ENCODE data around the gene BANP.

Gene BANP

DNA sequence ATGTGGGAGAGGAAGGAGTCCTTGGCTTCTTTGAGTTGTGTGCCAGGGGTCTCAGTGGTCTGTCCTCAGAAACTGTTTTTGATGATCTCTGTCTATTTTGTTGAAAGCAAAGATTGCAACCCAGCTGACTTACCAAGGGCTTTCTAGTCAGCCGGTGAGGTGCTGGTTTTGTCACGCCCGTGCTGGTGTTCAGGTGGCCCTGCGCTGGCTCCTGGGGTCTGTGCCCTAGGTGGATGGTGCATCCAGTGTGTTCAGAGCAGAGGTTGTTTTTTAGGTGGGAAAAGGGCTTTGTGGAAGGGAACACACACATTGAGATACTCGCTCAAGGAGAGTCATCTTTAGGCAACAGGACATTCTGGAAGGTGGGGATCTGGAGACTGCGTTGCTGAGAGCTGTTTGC lies 51.0 kb downstream of the BANP start:
- H3K4me1 Mint-ChIP-seq (ENCODE audit: low read depth) = no peaks in the 10 kb centered on the region
- H3K9me3 Mint-ChIP-seq = no peaks in the 10 kb centered on the region
- H3K27ac Mint-ChIP-seq = no peak overlapping the region
- no peaks in the 10 kb centered on the region for H3K27me3 Mint-ChIP-seq (ENCODE audit: low read depth)
- H3K36me3 Mint-ChIP-seq (ENCODE audit: low read depth) = peaks cover 13% of the 10 kb centered on the region
- no peak overlapping the region for H3K4me3 Mint-ChIP-seq

DNA sequence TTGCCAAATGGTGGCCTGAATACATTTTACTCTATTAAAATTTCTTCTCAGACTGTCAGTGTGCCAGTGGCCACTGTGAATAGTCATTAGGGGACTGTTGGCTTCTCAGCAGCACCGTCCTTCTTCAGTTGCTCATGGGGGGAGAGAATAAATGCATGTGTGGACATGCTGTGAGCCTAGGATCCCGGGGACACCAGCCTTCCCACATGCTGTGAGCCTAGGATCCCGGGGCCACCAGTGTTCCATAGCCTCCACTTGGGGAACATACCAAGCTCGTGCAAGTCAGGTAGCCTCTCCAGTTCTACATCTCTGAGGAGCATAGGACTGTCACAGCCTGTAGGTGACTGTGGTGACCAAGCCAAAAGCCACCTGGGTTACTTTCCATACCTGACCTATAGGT lies 51.5 kb downstream of the BANP start:
- H3K27me3 Mint-ChIP-seq (ENCODE audit: low read depth) = no peaks in the 10 kb centered on the region
- no peak overlapping the region for H3K27ac Mint-ChIP-seq
- H3K36me3 Mint-ChIP-seq (ENCODE audit: low read depth) = peaks cover 10% of the 10 kb centered on the region
- H3K4me1 Mint-ChIP-seq (ENCODE audit: low read depth) = no peaks in the 10 kb centered on the region
- no peak overlapping the region for H3K4me3 Mint-ChIP-seq
- H3K9me3 Mint-ChIP-seq = no peaks in the 10 kb centered on the region

DNA sequence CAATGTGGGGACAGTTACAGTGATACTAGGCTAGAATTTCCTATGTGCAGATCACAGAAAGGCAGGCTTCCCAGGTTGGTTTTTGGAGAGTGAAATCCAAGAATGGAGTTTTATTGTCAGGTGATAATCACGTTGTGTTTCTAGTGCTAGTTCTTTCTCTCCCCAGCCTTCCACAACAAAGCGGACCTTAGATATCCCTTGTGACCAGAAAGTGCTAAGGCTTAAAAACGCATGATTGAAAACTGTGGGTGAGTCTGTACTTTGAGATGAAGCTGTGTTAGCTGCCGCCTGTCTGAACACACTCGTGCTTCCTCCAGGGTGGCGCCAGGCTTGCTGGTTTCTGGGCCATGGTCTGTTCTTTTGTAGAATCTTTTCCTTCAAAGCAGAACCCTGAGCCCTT lies 52.1 kb downstream of the BANP start:
- H3K27ac Mint-ChIP-seq = no peak overlapping the region

DNA sequence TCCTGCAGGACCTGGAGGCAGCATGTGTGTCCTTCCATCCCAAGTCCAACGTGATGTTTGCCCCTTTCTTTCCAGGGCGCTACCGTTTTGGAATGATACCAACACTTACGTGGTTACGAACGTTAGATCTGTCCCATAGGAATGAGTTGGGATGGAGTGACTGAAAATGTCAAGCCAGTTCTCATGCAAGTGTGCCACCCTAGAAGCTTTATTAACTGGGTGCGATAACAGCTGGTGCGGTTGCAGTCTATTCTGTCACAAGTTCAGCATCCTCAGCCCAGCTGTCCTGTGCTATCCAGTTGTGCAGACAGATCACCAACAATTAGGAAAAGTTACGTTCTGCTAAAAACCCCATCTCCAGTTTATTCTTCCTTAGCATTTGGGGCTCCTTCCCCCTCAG lies 52.5 kb downstream of the BANP start:
- H3K27ac Mint-ChIP-seq = no peak overlapping the region
- peaks cover 13% of the 10 kb centered on the region for H3K36me3 Mint-ChIP-seq (ENCODE audit: low read depth)

More for the DNA sequence above, 52.1 kb downstream of the BANP start:
- H3K9me3 Mint-ChIP-seq = no peaks in the 10 kb centered on the region
- H3K4me1 Mint-ChIP-seq (ENCODE audit: low read depth) = no peaks in the 10 kb centered on the region
- H3K36me3 Mint-ChIP-seq (ENCODE audit: low read depth) = peaks cover 12% of the 10 kb centered on the region
- no peaks in the 10 kb centered on the region for H3K27me3 Mint-ChIP-seq (ENCODE audit: low read depth)
- no peak overlapping the region for H3K4me3 Mint-ChIP-seq

DNA sequence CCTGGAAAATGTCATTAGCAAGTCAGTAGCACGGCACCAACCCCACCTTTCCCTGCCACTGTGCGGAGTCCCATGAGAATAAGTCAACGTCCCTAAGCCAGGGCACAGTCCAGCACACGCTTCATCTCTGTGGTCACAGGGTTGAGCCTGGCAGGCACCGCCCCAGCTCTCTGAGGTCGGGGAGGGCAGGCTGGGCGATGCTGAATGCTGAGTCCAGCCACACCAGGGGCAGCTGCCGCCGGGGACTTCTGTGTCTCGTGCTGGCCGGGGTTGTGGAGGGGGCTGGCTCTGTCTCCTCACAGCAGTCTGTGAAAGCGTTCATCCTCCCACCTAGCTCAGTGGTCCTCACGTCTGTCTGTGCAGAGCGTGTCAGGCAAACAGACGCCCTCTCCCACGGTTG lies 53.2 kb downstream of the BANP start:
- H3K27ac Mint-ChIP-seq = no peak overlapping the region
- H3K4me3 Mint-ChIP-seq = no peak overlapping the region
- no peaks in the 10 kb centered on the region for H3K4me1 Mint-ChIP-seq (ENCODE audit: low read depth)
- H3K9me3 Mint-ChIP-seq = no peaks in the 10 kb centered on the region
- peaks cover 16% of the 10 kb centered on the region for H3K36me3 Mint-ChIP-seq (ENCODE audit: low read depth)
- no peaks in the 10 kb centered on the region for H3K27me3 Mint-ChIP-seq (ENCODE audit: low read depth)

More for the DNA sequence above, 52.5 kb downstream of the BANP start:
- Mint-ChIP-seq H3K9me3 (no peaks in the 10 kb centered on the region), H3K4me3 (no peak overlapping the region), H3K4me1 (ENCODE audit: low read depth) (no peaks in the 10 kb centered on the region), H3K27me3 (ENCODE audit: low read depth) (no peaks in the 10 kb centered on the region)

DNA sequence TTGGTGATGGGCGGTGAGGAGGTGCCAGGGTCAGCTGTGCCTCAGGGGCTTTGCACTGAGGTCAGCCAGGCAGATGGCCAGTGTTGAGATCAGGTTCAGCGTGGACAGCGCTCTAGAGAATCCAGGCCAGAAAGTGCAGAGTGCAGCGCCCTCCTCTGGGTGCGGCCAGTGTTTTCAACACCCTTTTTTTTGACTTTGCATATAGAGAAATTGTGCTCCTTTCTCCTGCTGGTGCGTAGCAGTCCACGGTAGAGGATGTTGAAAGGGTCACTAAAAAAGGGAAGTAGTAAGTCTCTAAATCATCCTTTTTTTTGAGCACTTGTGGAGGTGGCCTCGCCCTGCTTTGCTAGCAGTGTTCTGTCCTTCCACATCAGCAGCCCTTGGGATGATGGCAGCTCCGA lies 53.9 kb downstream of the BANP start:
- H3K27ac Mint-ChIP-seq = no peak overlapping the region
- no peak overlapping the region for H3K4me3 Mint-ChIP-seq
- no peaks in the 10 kb centered on the region for H3K4me1 Mint-ChIP-seq (ENCODE audit: low read depth)
- H3K9me3 Mint-ChIP-seq = no peaks in the 10 kb centered on the region
- H3K27me3 Mint-ChIP-seq (ENCODE audit: low read depth) = no peaks in the 10 kb centered on the region
- peaks cover 18% of the 10 kb centered on the region for H3K36me3 Mint-ChIP-seq (ENCODE audit: low read depth)

DNA sequence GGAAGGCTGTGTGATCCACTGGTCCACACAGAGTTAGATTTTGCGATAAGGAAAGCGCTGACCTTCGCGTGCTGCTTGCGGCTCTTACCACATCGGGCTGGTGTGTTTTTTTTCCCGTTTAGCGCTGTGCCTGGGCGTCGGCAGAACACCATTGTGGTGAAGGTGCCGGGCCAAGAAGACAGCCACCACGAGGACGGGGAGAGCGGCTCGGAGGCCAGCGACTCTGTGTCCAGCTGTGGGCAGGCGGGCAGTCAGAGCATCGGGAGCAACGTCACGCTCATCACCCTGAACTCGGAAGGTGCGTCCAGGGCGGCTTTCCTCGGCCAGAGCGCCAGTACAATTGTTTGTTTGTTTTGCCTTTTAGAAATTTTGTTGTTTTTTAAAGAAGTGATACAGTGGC lies 54.7 kb downstream of the BANP start:
- no peaks in the 10 kb centered on the region for H3K4me1 Mint-ChIP-seq (ENCODE audit: low read depth)
- peaks cover 18% of the 10 kb centered on the region for H3K36me3 Mint-ChIP-seq (ENCODE audit: low read depth)
- no peak overlapping the region for H3K27ac Mint-ChIP-seq
- no peaks in the 10 kb centered on the region for H3K27me3 Mint-ChIP-seq (ENCODE audit: low read depth)
- no peak overlapping the region for H3K4me3 Mint-ChIP-seq
- no peaks in the 10 kb centered on the region for H3K9me3 Mint-ChIP-seq

DNA sequence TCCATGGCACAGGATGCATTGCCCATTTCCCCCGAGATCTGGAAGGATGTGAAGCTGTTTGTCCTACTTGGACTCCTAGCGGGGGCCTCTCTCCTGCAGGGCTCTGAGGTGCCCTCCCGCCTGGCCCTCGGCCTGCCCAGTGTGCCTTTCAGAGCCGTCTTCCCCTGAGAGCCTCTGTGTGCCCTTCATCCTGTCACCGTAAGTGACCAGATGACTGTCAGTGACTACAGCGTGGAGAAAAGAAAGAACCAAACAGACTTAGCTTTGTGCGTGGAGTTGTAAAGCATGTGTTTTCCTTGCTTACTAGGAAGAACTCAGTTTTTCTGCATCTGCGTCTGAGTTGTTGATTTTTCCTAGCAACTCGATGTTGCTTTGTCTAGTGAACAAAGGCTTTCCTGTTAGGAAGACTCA lies 56.1 kb downstream of the BANP start:
- no peaks in the 10 kb centered on the region for H3K27me3 Mint-ChIP-seq (ENCODE audit: low read depth)
- H3K36me3 Mint-ChIP-seq (ENCODE audit: low read depth) = peaks cover 15% of the 10 kb centered on the region
- H3K9me3 Mint-ChIP-seq = no peaks in the 10 kb centered on the region
- no peak overlapping the region for H3K27ac Mint-ChIP-seq
- no peaks in the 10 kb centered on the region for H3K4me1 Mint-ChIP-seq (ENCODE audit: low read depth)
- no peak overlapping the region for H3K4me3 Mint-ChIP-seq

DNA sequence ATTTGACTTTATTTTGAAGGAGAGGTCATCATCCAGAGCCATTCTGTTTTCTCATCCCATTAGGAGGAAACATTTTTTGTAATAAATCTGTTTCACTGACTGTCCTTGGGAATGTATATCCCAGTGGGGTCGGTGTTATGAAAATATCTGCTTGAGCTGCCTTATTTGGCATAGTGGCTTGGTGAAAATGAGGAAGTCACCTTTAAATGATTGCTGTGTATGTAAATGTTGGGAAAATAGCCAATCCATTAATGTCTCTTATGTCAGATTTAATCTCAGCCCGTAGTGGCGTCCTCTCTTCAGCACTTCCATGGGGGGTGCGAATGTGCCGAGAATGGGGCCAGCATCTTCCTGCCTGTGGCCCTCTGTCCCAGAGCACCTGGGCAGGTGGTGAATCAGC lies 57.6 kb downstream of the BANP start:
- Mint-ChIP-seq H3K27ac (no peak overlapping the region), H3K27me3 (ENCODE audit: low read depth) (no peaks in the 10 kb centered on the region), H3K4me1 (ENCODE audit: low read depth) (no peaks in the 10 kb centered on the region), H3K36me3 (ENCODE audit: low read depth) (peaks cover 14% of the 10 kb centered on the region), H3K4me3 (no peak overlapping the region), H3K9me3 (no peaks in the 10 kb centered on the region)

DNA sequence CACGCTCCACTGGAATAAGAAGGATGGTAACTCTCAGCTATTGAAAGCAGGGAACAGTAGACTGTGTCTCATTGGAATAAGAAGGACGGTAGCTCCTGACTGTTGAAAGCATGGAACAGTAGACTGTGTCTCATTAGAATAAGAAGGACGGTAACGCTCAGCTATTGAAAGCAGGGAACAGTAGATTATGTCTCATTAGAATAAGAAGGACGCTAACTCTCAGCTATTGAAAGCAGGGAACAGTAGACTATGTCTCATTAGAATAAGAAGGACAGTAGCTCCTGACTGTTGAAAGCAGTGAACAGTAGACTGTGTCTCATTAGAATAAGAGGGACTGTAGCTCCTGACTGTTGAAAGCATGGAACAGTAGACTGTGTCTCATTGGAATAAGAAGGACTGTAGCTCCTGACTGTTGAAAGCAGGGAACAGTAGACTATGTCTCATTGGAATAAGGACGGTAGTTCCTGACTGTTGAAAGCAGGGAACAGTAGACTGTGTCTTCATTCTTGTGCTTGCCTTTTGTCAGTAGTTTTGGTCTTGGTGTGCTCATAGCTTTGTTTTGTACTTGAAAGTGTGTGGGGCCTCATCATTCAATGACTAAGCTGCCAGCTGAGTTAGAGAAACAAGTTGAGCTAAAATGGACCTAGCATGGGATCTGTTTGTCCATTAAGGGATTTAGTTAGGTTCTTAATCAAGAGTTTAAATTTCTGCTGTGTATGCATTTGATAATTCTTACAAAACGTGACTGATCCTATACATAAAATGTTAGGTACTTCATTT lies 58.5 kb downstream of the BANP start:
- Mint-ChIP-seq H3K4me3 (no peak overlapping the region), H3K27ac (no peak overlapping the region), H3K4me1 (ENCODE audit: low read depth) (no peaks in the 10 kb centered on the region), H3K9me3 (no peaks in the 10 kb centered on the region), H3K27me3 (ENCODE audit: low read depth) (no peaks in the 10 kb centered on the region), H3K36me3 (ENCODE audit: low read depth) (peaks cover 12% of the 10 kb centered on the region)

DNA sequence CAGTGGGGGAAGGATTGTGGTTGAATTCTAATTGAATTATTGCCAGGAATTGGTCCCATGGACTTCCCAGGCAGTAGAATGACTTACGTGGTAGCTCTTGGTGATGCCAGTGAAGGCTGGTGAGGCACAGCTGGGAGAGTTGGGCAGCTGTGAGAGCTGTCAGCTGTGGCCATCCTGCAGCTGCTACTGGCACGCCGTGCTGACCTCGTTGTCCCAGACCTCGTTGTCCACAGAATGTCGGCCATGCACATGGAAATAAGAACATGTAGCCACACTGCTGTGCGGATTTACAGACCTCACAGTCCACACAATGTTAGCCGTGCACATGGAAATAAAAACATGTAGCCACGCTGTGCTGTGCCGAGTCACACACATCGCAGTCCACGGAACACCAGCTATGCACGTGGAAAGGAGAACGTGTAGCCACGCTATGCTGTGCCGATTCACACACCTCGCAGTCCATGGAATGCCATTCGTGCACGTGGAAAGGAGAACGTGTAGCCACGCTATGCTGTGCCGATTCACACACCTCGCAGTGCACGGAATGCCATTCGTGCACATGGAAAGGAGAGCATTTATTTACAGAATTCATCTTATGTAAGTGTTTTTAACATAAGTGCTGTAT lies 59.2 kb downstream of the BANP start:
- peaks cover 12% of the 10 kb centered on the region for H3K36me3 Mint-ChIP-seq (ENCODE audit: low read depth)
- no peak overlapping the region for H3K27ac Mint-ChIP-seq
- H3K9me3 Mint-ChIP-seq = no peaks in the 10 kb centered on the region
- no peak overlapping the region for H3K4me3 Mint-ChIP-seq
- H3K4me1 Mint-ChIP-seq (ENCODE audit: low read depth) = no peaks in the 10 kb centered on the region
- no peaks in the 10 kb centered on the region for H3K27me3 Mint-ChIP-seq (ENCODE audit: low read depth)

DNA sequence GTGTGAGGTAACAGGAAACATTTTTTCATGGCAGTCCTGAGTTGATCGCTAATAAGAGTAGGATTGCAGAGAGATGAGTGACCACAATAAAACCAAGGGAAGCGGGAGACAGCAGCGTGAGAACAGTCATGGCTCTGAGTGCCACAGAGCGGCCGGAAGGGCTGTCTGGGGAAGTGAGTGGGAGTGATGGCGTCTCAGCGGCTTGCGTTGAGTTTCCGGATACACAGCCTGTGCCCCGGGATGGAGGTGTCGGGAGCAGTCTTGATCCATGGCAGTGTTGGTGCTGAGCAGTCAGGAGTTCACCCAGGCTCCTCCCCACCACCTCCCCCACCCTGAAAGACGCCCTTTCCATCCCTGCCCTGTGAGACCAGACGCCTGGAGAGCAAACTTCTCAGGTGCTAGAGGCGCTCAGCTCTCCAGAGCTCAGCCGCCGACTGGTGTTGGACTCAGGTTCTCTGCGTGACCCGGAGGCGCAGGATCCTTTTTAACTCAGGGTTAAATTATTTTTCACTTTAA lies 59.8 kb downstream of the BANP start:
- no peaks in the 10 kb centered on the region for H3K27me3 Mint-ChIP-seq (ENCODE audit: low read depth)
- H3K4me3 Mint-ChIP-seq = no peak overlapping the region
- no peak overlapping the region for H3K27ac Mint-ChIP-seq
- peaks cover 12% of the 10 kb centered on the region for H3K36me3 Mint-ChIP-seq (ENCODE audit: low read depth)
- no peaks in the 10 kb centered on the region for H3K9me3 Mint-ChIP-seq
- H3K4me1 Mint-ChIP-seq (ENCODE audit: low read depth) = no peaks in the 10 kb centered on the region

DNA sequence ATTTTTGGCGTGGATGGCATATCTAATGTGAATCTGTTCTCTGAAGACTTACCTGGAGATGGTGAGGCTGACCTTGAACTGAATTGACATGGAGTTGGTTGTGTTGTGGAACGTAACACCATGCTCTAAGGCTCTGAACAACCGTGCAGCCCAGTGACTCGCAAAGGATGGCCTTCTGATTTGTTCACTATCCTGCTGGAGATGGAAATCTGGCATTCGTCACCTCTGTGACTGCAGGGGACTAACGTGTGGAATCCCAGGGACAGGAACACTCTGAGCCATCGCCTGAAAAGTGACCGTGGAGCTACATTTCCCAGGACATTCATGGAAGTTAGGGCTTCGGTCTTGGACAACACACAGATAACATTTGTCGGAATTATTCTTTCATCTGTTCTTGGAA lies 61.1 kb downstream of the BANP start:
- no peaks in the 10 kb centered on the region for H3K9me3 Mint-ChIP-seq

DNA sequence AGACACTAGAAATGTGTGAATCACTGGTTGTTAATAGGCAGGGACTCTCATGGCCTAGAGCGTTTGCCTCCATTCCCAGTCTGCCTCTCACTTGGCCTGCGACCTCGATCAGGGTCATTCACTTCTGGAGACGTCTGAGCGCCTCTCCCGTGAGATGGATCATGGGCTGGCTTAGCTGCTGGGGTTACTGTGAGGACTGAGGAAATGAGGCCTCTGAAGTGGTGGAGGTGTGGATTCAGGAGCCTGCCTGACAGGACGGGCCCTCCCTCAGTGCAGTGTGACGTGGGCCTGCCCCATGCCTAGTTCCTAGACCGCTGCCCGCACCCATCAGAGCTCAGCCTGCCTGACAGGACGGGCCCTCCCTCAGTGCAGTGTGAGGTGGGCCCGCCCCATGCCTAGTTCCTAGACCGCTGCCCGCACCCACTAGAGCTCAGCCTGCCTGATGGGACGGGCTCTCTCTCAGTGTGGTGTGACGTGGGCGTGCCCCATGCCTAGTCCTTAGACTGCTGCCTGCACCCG lies 61.9 kb downstream of the BANP start:
- Mint-ChIP-seq H3K4me1 (ENCODE audit: low read depth) (no peaks in the 10 kb centered on the region), H3K9me3 (no peaks in the 10 kb centered on the region), H3K27ac (no peak overlapping the region), H3K27me3 (ENCODE audit: low read depth) (no peaks in the 10 kb centered on the region), H3K36me3 (ENCODE audit: low read depth) (peaks cover 8% of the 10 kb centered on the region), H3K4me3 (no peak overlapping the region)

More for the DNA sequence above, 61.1 kb downstream of the BANP start:
- H3K4me3 Mint-ChIP-seq = no peak overlapping the region
- no peaks in the 10 kb centered on the region for H3K27me3 Mint-ChIP-seq (ENCODE audit: low read depth)
- H3K4me1 Mint-ChIP-seq (ENCODE audit: low read depth) = no peaks in the 10 kb centered on the region
- no peak overlapping the region for H3K27ac Mint-ChIP-seq
- H3K36me3 Mint-ChIP-seq (ENCODE audit: low read depth) = peaks cover 11% of the 10 kb centered on the region

DNA sequence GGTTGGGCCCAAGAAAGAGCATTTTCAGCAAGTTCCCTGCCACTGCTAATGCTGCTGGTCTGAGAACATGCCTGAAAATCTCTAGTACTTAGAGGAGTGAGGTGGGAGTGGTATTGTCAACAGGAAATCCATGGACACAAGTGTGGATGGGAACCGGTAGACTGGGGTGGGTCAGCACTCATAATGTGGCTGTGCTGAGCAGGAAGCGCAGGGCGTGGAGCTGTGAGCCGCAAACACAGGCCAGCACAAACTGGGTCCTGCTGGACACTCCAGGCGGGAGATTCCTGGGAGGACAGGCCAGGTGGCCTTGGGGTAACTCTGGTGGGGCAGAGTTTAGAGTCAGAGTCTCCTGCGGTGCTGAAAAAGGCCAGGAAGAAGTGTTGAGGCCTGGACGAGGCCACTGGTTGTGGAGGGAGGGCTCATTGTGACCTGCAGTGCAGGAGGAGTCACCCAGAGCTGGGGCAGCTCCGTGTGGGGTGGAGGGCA lies 62.6 kb downstream of the BANP start:
- H3K27me3 Mint-ChIP-seq (ENCODE audit: low read depth) = no peaks in the 10 kb centered on the region
- H3K36me3 Mint-ChIP-seq (ENCODE audit: low read depth) = peaks cover 4% of the 10 kb centered on the region
- no peaks in the 10 kb centered on the region for H3K4me1 Mint-ChIP-seq (ENCODE audit: low read depth)
- no peak overlapping the region for H3K4me3 Mint-ChIP-seq
- H3K9me3 Mint-ChIP-seq = no peaks in the 10 kb centered on the region
- H3K27ac Mint-ChIP-seq = no peak overlapping the region

Measured in T-helper 1 cell treated with Interleukin-12 subunit alpha and Interleukin-12 subunit beta and Interleukin-4 antibody, amounts not matched to agents 30 μg/mL and 1 μg/mL, for 36 hours (primary cell).